Activated T-helper 9 cell treated with anti-CD3 and anti-CD28 coated beads, Interleukin-2, amount 50 U/mL, for 16 hours (primary cell): ENCODE measurements around the gene SMCR8.
"Not testable (repeated sequence)": the region's sequence is repeated elsewhere in the genome, so short reads cannot be mapped to it uniquely, and the experiment has no call there.

ENCODE experiments used
- DNase-seq: peaks from one replicate; pipeline ENCODE4 v3.0.0-alpha.2; 2020; ENCODE audit warnings: low read depth

The SMCR8 gene

DNA sequence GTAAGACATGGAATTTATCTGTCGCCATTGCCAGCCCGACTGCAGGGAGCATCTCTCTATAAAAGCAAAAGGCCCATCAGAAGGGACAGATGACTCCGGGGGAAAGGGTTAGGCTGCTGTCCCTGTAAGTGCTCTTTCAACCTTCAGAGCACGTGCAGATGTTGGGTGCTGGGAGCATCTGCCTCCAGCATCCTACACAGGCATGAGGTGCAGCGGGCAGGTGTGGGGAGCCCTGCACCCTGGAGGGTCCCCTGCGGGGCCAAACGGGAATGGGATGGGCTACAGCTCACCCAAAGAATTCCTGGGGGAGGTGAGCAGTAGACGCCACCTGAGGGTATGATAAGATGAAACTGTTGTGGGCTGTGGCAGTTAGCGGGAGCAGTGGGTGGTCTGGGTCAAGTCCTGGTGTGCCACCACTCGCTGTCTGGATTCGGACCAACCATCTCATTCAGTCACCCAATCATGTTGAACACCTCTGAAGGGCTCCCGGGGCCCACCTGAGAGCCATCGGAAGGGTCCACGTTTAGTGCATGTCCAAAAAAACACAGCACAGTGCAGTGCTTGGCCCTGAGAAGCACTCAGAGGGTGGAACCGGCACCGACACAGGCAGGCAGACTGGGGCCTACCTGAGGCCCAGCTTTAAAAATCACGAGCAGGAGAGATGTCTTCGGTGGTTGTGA, 3.8 kb downstream of the SMCR8 start:
- DNase-seq, result no peak

DNA sequence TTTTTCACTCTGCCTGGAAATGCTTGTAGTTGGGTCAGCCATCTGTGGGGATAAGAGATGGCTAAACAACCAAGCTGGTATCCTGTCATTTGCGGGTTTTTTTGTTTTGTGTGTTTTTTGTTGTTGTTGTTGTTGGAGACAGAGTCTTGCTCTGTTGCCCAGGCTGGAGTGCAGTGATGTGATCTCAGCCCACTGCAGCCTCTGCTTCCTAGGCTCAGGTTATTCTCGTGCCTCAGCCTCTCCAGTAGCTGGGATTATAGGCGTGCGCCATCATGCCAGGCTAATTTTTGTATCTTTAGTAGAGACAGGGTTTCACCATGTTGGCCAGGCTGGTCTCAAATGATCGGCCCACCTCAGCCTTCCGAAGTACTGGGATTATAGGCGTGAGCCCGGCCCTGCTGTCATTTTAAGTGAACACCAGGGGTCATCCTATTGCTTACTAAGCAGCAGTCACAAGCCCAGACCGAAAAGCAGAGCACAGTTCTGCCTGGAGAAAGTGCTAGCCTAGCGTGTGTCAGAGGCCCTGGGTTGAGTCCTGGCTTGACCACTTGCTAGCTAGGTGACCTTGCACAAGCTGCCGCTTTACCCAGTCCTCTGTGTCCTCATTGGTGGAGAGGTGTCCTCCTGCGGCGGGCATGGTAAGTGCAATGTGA, 4.6 kb downstream of the SMCR8 start:
- no peak for DNase-seq

DNA sequence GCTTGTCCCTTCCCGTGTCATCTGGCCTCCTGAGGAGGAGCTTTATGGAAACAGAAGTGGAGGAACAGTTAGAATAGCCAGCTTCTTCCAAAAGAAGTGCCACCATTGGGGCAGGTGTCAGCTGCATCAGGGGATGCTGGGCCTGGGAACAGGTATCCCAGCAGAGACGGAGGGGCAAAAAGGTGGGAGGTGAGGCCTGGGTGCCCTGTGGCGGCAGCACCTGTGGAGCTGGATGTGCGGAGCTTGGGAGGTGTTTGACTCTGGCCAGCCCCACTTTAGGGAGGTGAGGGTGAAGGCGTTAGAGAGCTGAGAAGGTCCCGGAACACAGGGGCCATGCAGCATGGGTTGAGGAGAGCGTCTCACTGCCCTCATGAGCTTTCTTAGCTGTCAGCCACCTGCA, 5.2 kb downstream of the SMCR8 start:
- no peak for DNase-seq

DNA sequence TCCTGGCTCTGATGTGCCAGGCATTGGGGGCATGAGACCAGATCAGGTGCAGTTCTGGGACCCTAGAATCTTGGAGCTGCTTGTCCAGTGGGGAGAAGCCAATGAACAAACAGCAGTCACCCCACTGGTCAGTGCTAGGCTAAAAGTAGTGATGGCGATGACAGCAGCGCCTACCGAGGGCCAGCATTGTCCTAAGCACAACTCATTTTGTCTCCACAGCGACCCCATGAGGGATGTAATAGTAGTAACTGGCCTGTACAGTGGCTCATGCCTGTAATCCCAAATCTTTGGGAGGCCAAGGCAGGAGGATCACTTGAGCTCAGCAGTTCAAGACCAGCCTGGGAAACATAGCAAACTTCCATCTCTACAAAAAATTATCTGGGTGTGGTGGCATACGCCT, 6.2 kb downstream of the SMCR8 start:
- DNase-seq, result no peak

DNA sequence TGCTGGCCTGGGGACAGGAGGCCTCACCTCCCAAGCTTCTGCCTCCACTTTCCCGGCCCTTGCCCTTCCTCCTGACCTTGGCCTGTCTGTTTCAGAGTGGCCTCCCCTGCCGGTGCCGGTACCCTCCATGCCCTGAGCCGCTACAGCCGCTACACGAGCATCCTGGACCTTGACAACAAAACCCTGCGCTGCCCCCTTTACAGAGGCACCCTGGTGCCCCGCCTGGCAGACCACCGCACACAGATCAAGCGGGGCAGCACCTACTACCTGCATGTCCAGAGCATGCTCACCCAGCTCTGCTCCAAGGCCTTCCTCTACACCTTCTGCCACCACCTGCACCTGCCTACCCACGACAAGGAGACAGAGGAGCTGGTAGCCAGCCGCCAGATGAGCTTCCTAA, 7.4 kb downstream of the SMCR8 start:
- DNase-seq, result no peak

DNA sequence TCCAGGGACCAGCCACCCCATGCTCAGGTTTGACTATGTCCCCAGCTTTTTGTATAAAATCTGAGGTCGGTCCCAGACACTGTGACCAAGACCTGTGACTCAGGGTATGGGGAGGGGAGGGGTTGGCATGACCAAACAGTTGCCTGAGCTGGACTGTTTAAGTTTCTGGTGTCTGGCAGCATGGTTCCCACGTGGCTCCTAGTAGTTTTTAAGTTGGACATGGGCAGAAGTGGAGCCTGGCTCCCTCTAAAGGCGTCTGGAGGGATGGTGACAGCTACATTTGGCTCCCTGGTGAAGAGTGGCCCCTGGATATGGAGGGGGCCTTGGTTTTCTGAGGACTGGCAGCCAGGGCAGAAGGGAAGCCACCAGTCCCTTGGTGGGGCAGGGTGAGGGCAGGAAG, 7.9 kb downstream of the SMCR8 start:
- DNase-seq, result no peak

DNA sequence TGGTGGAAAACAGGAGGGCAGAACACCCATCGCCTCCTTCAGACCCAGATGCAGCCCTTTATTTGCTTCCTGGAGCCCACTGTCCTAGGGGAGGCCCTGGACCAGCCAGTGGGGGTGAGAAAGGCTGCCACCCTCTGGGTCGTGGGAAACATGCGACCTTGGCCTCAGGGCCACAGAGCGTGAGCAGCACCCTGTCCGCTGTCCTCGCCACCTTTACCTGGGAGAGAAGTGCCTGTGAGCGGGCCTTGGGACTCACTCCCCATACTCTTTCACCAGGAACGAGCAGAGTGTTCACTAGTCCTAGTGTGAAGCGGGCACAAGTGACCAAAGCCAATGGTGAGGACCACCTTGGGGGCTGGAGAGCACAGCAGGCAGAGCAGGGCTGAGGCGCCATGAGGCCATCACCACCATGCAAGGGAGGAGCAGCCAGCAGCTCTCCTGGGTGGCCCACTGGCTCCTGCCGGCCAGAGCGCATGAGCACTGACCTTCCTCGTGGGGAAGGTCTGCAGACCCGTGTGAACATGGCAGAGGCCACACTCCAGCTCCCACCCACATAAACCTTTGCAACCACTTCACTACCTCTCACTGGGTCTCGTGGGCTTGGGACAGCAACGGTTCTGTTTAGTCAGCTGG, 8.5 kb downstream of the SMCR8 start:
- DNase-seq, result no peak

DNA sequence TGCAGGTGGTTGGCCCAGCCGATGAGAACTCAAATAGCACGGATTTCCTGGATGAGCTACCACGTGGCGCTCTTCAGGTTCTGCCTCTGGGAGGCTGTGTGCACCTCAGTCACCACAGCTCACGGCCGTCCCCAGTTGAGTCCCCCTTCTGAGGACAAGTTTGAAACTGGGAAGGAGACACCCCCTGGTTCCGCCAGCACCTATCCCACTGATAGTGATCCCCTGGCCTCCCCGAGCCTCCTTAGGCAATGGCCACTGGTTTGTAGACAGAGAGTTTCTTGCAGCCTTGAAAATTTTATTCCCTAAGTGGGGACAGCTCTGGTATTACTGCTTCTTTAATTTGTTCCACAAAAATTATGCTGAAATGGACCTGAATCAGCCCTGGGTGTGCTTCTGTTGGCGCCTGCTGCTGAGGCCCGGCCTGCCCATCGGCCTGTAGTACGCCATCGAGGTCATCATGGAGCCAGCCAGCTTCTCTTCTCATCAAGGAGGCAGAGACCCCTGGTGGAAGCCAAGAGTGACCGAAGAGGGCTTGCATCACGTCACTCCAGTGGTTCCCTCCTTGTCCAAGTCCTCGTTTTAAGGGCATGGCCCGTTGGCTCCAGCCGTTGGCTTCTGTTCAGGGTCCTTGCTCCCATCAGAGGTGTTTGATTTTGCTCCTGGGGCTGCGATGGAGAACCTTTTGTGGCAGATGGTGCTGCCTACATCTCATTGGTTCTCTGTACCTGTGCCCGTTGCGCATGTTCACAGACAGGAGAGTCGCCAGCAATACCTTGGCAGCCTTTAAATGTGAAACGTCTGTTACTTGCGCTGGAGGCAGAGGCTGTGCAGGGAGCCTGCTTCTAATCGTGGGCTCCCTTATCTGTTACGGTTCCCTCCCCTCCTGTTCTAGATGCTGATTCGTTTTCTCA, 9.3 kb downstream of the SMCR8 start:
- DNase-seq, result no peak

DNA sequence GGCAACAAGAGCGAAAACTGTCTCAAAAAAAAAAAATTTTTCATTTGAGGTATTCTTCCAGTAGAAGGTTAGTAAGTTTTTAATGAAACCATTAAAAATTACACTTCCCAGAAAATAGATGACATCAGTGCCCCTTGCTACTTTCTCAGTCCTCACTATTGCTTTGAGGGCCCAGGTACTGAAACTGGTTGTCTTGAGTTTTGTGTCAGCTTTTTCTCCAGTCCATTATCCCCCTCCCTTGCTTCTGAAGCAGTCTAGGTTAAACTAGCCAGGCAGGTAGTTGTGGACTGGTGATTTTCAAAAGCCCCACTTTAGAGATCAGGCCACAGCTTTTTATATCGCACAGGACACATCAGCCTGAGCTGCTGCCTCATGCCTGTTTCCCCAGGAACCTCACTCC, 10.9 kb downstream of the SMCR8 start:
- DNase-seq, result no peak

DNA sequence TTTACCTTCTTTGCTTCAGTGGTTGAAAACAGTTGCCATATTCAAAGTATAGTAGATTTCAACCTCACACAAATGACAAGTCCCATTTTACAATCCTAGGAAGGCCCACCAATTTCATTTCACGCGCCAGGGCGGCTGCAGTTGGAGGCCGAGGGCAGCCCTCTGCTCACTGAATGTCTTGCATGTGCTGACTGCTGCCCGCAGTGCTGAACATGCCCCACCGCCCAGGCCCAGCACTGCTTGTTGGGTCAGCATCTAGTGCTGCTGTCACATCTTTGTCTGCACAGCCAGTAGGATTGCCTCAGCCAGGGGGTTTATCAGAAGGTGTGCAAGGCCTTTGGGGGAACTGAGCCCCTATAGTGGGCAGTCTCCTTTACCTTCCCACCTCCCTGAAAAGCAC, 11.5 kb downstream of the SMCR8 start:
- no peak for DNase-seq

DNA sequence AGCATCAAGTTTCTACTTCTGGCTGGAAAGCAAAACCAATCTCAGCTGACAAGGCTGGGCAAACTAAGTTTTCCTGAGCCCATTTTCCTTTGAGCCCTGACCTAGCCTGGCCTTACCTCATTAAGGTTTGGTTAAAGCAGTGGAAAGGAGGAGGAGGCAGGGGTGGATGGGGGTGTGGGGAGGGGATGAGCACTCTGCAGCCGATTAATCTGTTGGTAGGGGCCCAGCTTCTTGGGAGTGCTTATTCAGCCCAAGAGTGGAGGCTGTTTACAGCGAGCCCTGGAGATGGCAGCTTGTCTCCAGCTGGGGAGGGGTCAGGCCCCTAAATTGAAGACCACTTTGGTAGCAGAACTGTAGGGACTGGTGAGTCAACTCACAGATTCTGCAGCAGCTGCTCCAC, 12.0 kb downstream of the SMCR8 start:
- DNase-seq, result no peak

DNA sequence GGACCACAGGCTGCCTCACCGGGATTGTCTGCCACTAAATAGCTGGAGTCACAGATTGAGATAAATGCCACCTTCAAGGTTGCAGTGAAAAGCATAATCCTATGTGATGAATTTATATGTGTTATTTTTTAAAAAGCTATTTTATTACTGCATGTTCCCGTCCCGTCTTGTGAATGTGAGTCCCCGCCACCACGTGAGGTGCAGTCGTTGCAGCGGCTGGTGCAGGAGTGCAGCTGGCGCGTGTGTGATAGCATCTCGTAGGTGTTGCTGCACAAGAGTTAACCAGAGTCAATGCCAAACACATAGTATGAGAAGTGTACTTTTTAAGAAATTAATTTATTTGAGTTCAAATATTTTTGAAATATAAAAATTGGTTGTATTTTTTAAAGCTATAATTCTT, 12.5 kb downstream of the SMCR8 start:
- no peak for DNase-seq

DNA sequence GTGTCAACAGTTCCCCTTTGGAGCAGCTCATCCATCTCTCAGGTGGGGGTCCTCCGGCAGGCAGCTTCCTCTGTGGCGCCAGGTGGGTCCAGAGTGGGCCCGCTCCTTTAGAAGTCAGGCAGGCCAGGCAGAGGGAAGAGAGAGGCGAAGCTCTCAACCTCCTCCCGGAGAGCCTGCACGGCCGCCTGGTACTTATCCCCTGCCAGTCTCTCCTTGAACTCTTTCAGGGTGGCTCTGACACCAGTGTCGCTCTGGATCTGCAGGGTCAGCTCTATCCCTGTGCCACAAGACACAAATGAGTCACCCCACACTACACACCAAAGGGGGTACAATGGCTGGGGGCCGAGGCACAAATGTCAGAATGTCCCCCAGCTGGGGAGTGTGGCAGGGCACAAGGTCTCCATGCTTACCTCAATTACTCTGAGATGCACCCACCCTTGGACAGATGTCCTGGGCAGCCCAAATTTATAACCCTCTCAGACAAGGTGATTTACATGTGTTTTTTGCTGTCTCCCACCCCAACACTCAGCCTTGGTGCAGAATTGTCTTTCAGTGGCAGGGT, 13.6 kb downstream of the SMCR8 start:
- DNase-seq, result no peak

DNA sequence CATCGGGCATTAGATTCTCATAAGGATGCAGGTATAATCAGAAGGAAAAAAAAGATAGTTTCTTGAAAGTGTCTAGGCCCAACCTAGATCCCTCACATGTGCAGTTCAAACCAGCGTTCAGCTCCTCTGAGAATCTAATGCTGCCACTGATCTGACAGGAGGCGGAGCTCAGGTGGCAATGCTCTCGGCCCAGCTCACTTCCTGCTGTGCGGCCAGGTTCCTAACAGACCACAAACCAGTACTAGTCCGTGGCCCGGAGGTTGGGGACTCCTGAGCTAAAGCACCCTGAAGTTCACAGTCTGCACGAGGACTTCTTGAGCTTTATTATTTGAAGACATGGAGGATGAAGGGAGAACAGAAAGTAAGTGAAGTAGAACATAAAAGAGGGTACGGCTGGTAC, 16.8 kb downstream of the SMCR8 start:
- no peak for DNase-seq

DNA sequence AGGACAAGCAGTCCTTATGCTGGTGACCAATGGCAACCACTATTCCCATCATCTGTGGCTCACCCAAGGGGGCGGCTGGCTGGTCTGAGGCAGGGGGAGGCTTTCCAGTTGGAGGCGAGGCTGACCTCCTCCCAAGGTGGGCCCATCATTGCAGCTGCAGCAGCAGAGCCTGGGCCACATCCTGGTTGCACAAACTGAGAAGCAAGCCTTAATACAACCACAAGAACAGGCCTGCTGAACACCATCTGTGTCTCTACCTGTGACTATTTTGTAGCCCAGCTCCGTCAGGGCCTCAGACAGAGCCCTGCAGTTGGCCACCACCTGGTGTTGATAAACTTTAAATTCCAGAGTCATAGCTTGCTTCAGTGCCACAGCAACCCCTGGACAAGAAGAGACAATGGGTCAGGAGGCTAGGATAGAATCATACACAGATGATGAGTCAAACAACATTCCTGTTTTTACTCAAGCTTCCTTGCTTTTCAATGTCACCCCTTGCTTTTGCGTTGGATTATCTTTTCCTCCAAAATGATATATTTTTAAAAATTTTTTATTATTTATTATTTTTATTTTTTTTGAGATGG, 17.9 kb downstream of the SMCR8 start:
- DNase-seq, result no peak

DNA sequence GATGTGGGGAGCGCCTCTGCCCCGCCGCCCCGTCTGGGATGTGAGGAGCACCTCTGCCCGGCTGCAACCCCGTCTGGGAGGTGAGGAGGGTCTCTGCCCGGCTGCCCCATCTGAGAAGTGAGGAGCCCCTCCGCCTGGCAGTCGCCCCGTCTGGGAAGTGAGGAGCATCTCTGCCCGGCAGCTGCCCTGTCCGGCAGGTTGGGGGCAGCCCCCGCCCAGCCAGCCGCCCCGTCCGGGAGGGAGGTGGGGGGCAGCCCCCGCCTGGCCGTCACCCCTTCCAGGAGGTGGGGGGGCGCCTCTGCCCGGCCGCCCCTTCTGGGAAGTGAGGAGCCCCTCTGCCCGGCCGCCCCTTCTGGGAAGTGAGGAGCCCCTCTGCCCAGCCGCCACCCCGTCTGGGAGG, 23.1 kb downstream of the SMCR8 start:
- DNase-seq, result not testable (repeated sequence)

DNA sequence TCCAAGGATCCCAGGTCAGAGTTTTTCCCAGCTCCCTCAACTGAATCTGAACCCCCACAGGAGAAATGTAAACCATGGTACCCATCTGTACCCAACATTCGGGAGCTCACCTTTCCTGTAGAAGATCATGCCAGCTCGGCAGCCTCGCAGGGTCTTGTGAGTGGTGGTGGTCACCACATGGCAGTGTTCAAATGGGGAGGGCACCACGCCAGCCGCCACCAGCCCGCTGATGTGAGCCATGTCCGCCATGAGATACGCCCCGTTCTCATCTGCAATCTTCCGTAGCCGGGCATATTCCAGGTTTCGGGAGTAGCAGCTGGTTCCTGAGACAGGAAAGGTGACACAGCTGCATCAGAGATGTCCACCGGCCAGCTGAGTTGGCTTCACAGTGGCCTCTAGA, 24.8 kb downstream of the SMCR8 start:
- DNase-seq, result no peak

DNA sequence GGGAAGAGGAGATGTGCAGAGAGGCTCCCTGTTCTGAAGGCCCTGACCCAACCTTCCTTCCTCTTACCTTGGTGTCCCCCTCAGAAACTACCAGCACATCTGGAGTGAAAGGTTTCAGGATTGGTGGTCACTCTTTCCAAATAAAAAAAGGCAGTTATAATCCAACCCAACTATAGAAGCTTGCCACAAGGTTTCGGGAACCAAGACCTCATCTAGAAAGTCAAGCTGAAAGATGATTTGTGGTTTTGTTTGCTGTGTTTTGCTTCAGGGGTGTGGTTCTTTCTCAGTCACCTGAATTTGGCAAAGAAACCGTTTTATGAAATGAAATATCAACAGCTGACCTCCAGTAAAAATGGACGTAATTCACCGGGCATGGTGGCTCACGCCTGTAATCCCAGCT, 28.9 kb downstream of the SMCR8 start:
- no peak for DNase-seq

DNA sequence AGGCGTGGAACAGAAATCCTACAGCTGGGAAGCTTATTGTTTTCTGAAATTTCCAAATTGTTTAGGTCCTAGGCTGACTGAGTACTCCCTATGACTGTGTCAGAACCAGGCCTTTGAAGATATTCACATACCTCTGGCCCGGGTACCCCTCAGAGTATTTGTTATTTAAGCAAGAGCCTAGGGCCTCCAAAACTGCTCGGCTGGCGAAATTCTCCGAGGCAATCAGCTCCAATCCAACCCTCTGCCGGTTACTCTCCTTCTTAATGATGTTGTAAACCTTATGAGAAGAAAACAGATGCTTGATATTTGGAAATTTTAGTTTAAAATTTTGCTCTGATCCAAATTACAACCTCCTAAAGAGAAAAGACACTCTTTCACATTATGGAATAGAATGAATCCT, 38.4 kb downstream of the SMCR8 start:
- no peak for DNase-seq

DNA sequence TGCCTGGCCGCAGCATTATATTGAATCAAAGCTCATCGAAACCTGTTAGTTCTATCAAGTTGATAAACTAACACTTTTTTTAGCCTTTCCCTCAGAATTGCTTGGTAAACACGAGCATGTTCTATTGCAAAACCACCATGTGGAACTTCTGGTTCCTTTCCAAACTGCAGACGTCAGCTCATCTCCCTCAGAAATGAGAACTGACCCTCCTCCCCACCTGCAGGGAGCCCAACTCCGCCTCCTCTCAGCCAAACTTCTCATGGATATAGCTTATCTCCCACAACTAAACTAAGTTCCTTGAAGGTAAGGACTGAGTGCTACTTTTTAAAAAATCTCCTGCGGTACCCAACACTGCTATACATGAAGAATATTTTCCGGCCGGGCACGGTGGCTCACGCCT, 41.5 kb downstream of the SMCR8 start:
- no peak for DNase-seq

DNA sequence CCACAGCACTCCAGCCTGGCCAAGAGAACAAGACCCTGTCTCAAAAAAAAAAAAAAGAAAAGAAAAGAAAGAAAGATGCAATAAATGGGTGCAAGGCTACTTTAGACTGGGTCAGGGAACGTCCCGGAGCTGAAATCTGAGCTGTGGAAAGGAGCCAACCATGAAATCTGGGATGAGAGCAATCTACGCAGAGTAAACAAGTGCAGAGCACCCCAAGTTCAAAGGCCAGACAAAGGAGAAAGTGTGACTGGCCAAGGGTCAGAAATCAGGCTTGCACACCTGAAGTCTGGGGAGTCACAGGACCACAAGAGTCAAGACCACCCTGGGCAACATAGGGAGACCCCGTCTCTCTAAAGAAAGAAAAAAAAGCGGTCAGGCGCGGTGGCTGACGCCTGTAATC, 45.4 kb downstream of the SMCR8 start:
- DNase-seq, result no peak
